GM10266 (cell line): Measurements from ENCODE around the gene CD300LG.

ENCODE experiments used
- DNase-seq: peaks from one replicate; pipeline ENCODE4 v3.0.0; 2012; ENCODE audit errors: extremely low spot score
- TF ChIP-seq, protein P1 (sequence below): IDR thresholded peaks from 2 replicates; pipeline ENCODE4 v1.5.1; 2012; ENCODE audit warnings: mild to moderate bottlenecking, low read depth; ENCODE audit not compliant: control insufficient read depth, insufficient read depth; ENCODE audit errors: missing control alignments

Gene CD300LG

GRCh38 chr17:43825567-43825966 lies 21.4 kb upstream of the CD300LG start:
- DNase-seq = no peak
- TF ChIP-seq, protein P1, sequence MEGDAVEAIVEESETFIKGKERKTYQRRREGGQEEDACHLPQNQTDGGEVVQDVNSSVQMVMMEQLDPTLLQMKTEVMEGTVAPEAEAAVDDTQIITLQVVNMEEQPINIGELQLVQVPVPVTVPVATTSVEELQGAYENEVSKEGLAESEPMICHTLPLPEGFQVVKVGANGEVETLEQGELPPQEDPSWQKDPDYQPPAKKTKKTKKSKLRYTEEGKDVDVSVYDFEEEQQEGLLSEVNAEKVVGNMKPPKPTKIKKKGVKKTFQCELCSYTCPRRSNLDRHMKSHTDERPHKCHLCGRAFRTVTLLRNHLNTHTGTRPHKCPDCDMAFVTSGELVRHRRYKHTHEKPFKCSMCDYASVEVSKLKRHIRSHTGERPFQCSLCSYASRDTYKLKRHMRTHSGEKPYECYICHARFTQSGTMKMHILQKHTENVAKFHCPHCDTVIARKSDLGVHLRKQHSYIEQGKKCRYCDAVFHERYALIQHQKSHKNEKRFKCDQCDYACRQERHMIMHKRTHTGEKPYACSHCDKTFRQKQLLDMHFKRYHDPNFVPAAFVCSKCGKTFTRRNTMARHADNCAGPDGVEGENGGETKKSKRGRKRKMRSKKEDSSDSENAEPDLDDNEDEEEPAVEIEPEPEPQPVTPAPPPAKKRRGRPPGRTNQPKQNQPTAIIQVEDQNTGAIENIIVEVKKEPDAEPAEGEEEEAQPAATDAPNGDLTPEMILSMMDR = no peak

GRCh38 chr17:43826206-43826605 lies 20.8 kb upstream of the CD300LG start:
- DNase-seq = no peak

DNA sequence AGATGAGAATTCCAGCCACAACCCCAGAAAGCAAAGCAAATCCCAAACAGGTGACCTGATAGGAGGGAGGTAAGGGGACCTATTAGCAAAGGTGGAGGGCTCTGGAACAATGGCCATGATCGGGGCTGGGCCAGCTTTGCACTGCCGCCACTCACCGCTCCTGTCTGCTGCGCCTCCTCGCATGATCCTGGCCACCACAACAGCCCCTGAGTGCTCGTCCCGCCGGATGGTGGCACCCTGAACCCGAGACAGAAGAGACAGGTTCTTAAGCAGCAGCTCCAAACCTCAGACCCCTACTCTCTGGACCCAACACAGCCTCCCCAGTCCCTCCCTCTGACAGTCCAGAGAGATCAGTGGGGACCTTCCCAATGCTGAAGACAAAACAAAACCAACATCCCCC lies 19.4 kb upstream of the CD300LG start:
- no peak for DNase-seq
- TF ChIP-seq, protein P1 = no peak

More at GRCh38 chr17:43826206-43826605, 20.8 kb upstream of the CD300LG start:
- TF ChIP-seq, protein P1 = no peak

DNA sequence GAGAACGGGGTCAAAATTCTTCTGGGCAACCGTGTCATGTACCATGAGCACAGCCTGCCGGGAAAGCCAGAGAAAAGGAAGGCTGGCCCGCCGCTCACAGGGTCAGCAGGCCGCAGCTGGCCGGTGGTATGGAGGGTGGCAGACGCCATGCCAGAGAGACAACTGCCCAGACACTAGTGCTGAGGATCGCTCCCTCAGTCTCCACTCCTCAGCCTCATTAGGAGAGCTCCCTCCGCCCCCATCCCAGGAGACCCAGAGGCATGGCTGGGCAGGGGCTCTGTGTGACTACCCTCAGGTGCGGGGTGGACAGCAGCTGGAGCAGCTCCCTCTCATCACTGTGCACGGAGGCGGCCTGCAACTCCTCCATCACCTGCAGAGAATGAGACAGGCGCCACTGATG lies 17.2 kb upstream of the CD300LG start:
- TF ChIP-seq, protein P1 = no peak
- no peak for DNase-seq

- TF ChIP-seq, protein P1 = no peak
Measured at GRCh38 chr17:43830510-43831140, 16.4 kb upstream of the CD300LG start.

DNA sequence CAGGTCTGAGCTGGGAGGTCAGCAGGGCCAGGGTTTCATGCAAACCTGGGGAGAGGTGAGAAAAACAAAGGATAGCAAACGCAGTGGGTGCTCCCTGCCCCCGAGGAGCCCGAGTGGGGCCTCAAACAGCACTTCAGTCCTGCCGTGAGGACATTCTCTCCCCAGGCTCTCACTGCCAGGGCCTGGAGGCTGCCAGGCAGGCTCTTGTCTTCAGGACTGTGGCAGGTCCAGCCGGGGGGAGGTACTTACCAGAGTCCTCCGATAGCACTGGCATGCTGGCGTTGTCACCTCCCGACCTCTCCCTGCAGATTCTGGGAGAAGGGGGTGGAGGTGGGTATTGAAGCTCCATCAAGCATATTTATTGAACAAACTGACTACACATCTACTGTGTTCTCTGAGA lies 15.3 kb upstream of the CD300LG start:
- DNase-seq = no peak
- TF ChIP-seq, protein P1 = no peak

More at GRCh38 chr17:43830510-43831140, 16.4 kb upstream of the CD300LG start:
- DNase-seq = no peak

- TF ChIP-seq, protein P1 = no peak
- no peak for DNase-seq
Measured at GRCh38 chr17:43832168-43832975, 14.6 kb upstream of the CD300LG start.
